K562 (cell line): ENCODE measurements around the gene ABHD14A.

Source experiments
- SP1 ChIP-seq: sonication (generic); formaldehyde crosslinking; IDR thresholded peaks from 2 replicates; pipeline ENCODE4 v1.8.1; 2022; ENCODE audit warnings: mild to moderate bottlenecking, missing genetic modification reagents
- ZNF551 ChIP-seq: fragments of 250-450 bp; sonication (Bioruptor Pico); IDR thresholded peaks from 2 replicates; pipeline ENCODE4 v1.5.0; 2021; ENCODE audit warnings: mild to moderate bottlenecking, moderate library complexity
- ZNF609 ChIP-seq: sonication (generic); formaldehyde crosslinking; IDR thresholded peaks from 2 replicates; pipeline ENCODE4 v1.8.1; 2023; ENCODE audit warnings: missing genetic modification reagents, mild to moderate bottlenecking, borderline replicate concordance

- TF ChIP-seq ZNF609 (CRISPR knock-in tag) (no peak), ZNF551 (CRISPR knock-in tag) (no peak), SP1 (CRISPR knock-in tag) (no peak)
These were observed 19.5 kb upstream of the ABHD14A start, which contains the start of gene GPR62 for GRCh38 chr3:51955175-51955892.
